Body of pancreas (tissue), 4 donors: ENCODE measurements around the gene EPHA4. TPM values are rescaled to one million over a fixed set of nuclear protein-coding genes. Genes with fewer than 3 reads are reported as not detected.

Experiments used
- ATAC-seq: fragments of 150-250 bp; one replicate; pipeline ENCODE4 v1.9.1; 2016
- DNase-seq, 4 donors: peaks; one replicate each; pipeline ENCODE4 v3.0.0-alpha.2; 2019
- H3K27ac ChIP-seq, 4 donors: fragments of 200-600 bp; sonication (generic); 1 replicate in 3 of 4; 2 replicates in 1 of 4; pipeline versions ENCODE4 v1.5.1 to v1.6.1; 2016 to 2019; ENCODE audit warnings: mild to moderate bottlenecking in 1 of 4, mixed read lengths in 1 of 4, moderate library complexity in 1 of 4
- H3K27me3 ChIP-seq, 2 donors: fragments of 200-600 bp; sonication (generic); one replicate each; pipeline ENCODE4 v1.6.0; 2016; ENCODE audit warnings: mild to moderate bottlenecking in 1 of 2
- H3K36me3 ChIP-seq, 2 donors: fragments of 200-600 bp; sonication (generic); replicated peaks in 1 of 2; 2 replicates each; pipeline ENCODE4 v1.5.1; 2016; ENCODE audit warnings: low read depth in 2 of 2; ENCODE audit not compliant: insufficient read depth in 1 of 2
- H3K4me1 ChIP-seq: fragments of 200-600 bp; sonication (generic); one replicate; pipeline ENCODE4 v1.6.0; 2016
- H3K4me3 ChIP-seq, 2 donors: fragments of 200-600 bp; sonication (generic); 1 replicate in 1 of 2; 2 replicates in 1 of 2; pipeline ENCODE4 v1.5.1; 2016 to 2019
- H3K9me3 ChIP-seq, 3 donors: fragments of 200-600 bp; sonication (generic); 1 replicate in 2 of 3; 2 replicates in 1 of 3; pipeline ENCODE4 v1.5.1; 2016
- CTCF ChIP-seq, 7 experiments: fragments of 450-650 bp in 4 of 7; fragments of 200-600 bp in 3 of 7; sonication (generic) in 3 of 7; IDR thresholded peaks; one replicate each; pipeline ENCODE4 v1.5.1; 2016 to 2019; ENCODE audit warnings: antibody characterized with exemption in 7 of 7
- POLR2A ChIP-seq, 3 donors: fragments of 450-650 bp; IDR thresholded peaks; one replicate each; pipeline ENCODE4 v1.6.1; 2016; ENCODE audit warnings: antibody characterized with exemption in 3 of 3, mild to moderate bottlenecking in 2 of 3
- WGBS, 2 donors: methylation state at CpG; one replicate each; pipeline ENCODE4 v1.1.5; 2017; 5-methylcytosine and 5-hydroxymethylcytosine counted together
- intact Hi-C: fragments of 100-400 bp; cut with DNase I; formaldehyde crosslinking; loops from one replicate; pipeline ENCODE4 v1.15.1; 2023
- total RNA-seq, 2 donors: library from RNA; depleted of rRNA; stranded (reverse); fragments of >200 nt; gene quantifications; one replicate each; pipeline ENCODE4 v1.1.0, GENCODE V29; 2016

Gene EPHA4
- total RNA-seq, 2 donors from 2014 or later: 4.0 to 5.2 TPM

- Histone ChIP-seq H3K27ac (no peak overlapping the region), H3K4me3 (no peak overlapping the region), H3K4me1 (no peaks in the 10 kb centered on the region), H3K9me3 (no peaks in the 10 kb centered on the region), H3K27me3 (no peaks in the 10 kb centered on the region), H3K36me3 (no peaks in the 10 kb centered on the region)
- WGBS, 2 donors: 75% methylated on average over 1 of the region's 1 CpG
- ATAC-seq (no peak), DNase-seq (no peak)
- intact Hi-C loops: no loop called here
- TF ChIP-seq POLR2A (IDR thresholded peaks at IDR 0.05) (no peak), CTCF (IDR thresholded peaks at IDR 0.05) (no peak)
These were observed 186.4 kb downstream of the EPHA4 start for GRCh38 chr2:221385716-221386115.

GRCh38 chr2:221381928-221382488 is 190.1 kb downstream of the EPHA4 start:
- DNase-seq (no peak), ATAC-seq (no peak)
- Histone ChIP-seq H3K27ac (no peak overlapping the region), H3K4me3 (no peak overlapping the region), H3K27me3 (no peaks in the 10 kb centered on the region), H3K36me3 (no peaks in the 10 kb centered on the region), H3K9me3 (no peaks in the 10 kb centered on the region), H3K4me1 (no peaks in the 10 kb centered on the region)
- WGBS, 2 donors: 41 to 51% methylated on average over 1 of the region's 1 CpG
- TF ChIP-seq CTCF (IDR thresholded peaks at IDR 0.05) (no peak), POLR2A (IDR thresholded peaks at IDR 0.05) (no peak)
- intact Hi-C loops: no loop called here

- TF ChIP-seq CTCF (IDR thresholded peaks at IDR 0.05) (no peak), POLR2A (IDR thresholded peaks at IDR 0.05) (no peak)
- Histone ChIP-seq H3K27me3 (no peaks in the 10 kb centered on the region), H3K27ac (no peak overlapping the region), H3K4me3 (no peak overlapping the region), H3K4me1 (no peaks in the 10 kb centered on the region), H3K36me3 (no peaks in the 10 kb centered on the region), H3K9me3 (no peaks in the 10 kb centered on the region)
- ATAC-seq: no peak
- intact Hi-C loops: no loop called here
- no peak for DNase-seq
These were observed 191.4 kb downstream of the EPHA4 start for GRCh38 chr2:221380686-221381085.

GRCh38 chr2:221380062-221380461 is 192.0 kb downstream of the EPHA4 start:
- 72 to 80% methylated on average over 5 of the region's 5 CpGs for WGBS, 2 donors
- H3K4me3 ChIP-seq: no peak overlapping the region
- no peaks in the 10 kb centered on the region for H3K4me1 ChIP-seq
- no peaks in the 10 kb centered on the region for H3K36me3 ChIP-seq
- H3K27ac ChIP-seq: no peak overlapping the region
- H3K9me3 ChIP-seq: no peaks in the 10 kb centered on the region
- H3K27me3 ChIP-seq: no peaks in the 10 kb centered on the region
- no peak for TF ChIP-seq CTCF (IDR thresholded peaks at IDR 0.05)
- no peak for TF ChIP-seq POLR2A (IDR thresholded peaks at IDR 0.05)
- intact Hi-C loops: no loop called here
- DNase-seq (no peak), ATAC-seq (no peak)

GRCh38 chr2:221377597-221377996 is 194.5 kb downstream of the EPHA4 start:
- WGBS, 2 donors: 52 to 59% methylated on average over 2 of the region's 2 CpGs
- Histone ChIP-seq H3K9me3 (no peaks in the 10 kb centered on the region), H3K27me3 (no peaks in the 10 kb centered on the region), H3K4me3 (no peak overlapping the region), H3K4me1 (no peaks in the 10 kb centered on the region), H3K36me3 (no peaks in the 10 kb centered on the region), H3K27ac (no peak overlapping the region)
- ATAC-seq (no peak), DNase-seq (no peak)
- intact Hi-C loops: no loop called here
- no peak for TF ChIP-seq CTCF (IDR thresholded peaks at IDR 0.05)
- TF ChIP-seq POLR2A (IDR thresholded peaks at IDR 0.05): no peak
